Tibial nerve (tissue), 4 donors: ENCODE results near the gene OR2S2. TPM values are rescaled to one million over a fixed set of nuclear protein-coding genes. Genes with fewer than 3 reads are reported as not detected.

ENCODE experiments used
- DNase-seq, 2 donors: peaks; one replicate each; pipeline ENCODE4 v3.0.0-alpha.2; 2019; ENCODE audit warnings: low spot score in 2 of 2
- H3K27ac ChIP-seq, 4 donors: fragments of 200-600 bp; sonication (generic) in 3 of 4; one replicate each; pipeline ENCODE4 v1.5.1; 2017 to 2019; ENCODE audit warnings: mild to moderate bottlenecking in 1 of 4
- H3K27me3 ChIP-seq, 2 donors: fragments of 200-600 bp; sonication (generic) in 1 of 2; one replicate each; pipeline versions ENCODE4 v1.5.1 to v1.6.0; 2017 to 2019
- H3K36me3 ChIP-seq, 3 donors: fragments of 200-600 bp; sonication (generic); one replicate each; pipeline ENCODE4 v1.5.1; 2018 to 2019
- H3K4me1 ChIP-seq, 4 donors: fragments of 200-600 bp; sonication (generic) in 3 of 4; one replicate each; pipeline ENCODE4 v1.5.1; 2017 to 2019
- H3K4me3 ChIP-seq, 4 donors: fragments of 200-600 bp; sonication (generic) in 3 of 4; one replicate each; pipeline ENCODE4 v1.5.1; 2017 to 2019; ENCODE audit warnings: mild to moderate bottlenecking in 1 of 4, moderate library complexity in 1 of 4
- H3K9me3 ChIP-seq, 4 donors: fragments of 200-600 bp; sonication (generic) in 3 of 4; one replicate each; pipeline ENCODE4 v1.5.1; 2017 to 2019
- EP300 ChIP-seq, 2 donors: sonication (generic); formaldehyde crosslinking; IDR thresholded peaks; one replicate each; pipeline ENCODE4 v1.6.1; 2017; ENCODE audit warnings: antibody characterized with exemption in 2 of 2, mild to moderate bottlenecking in 1 of 2
- POLR2A ChIP-seq, 2 donors: fragments of 450-650 bp; IDR thresholded peaks; one replicate each; pipeline ENCODE4 v1.6.1; 2017; ENCODE audit warnings: antibody characterized with exemption in 2 of 2, mild to moderate bottlenecking in 2 of 2, moderate library complexity in 2 of 2
- WGBS, 2 donors: methylation state at CpG; one replicate each; pipeline ENCODE4 v1.1.5; 2018; 5-methylcytosine and 5-hydroxymethylcytosine counted together
- total RNA-seq, 4 donors: library from RNA; depleted of rRNA; stranded (reverse); fragments of >200 nt; gene quantifications; one replicate each; pipeline ENCODE4 v1.1.0, GENCODE V29; 2016
- TF ChIP-seq, protein P1 (sequence below), 5 experiments: fragments of 200-600 bp in 3 of 5; fragments of 450-650 bp in 2 of 5; sonication (generic) in 3 of 5; IDR thresholded peaks; one replicate each; pipeline ENCODE4 v1.5.1; 2016 to 2019; ENCODE audit warnings: antibody characterized with exemption in 5 of 5, mild to moderate bottlenecking in 3 of 5, moderate library complexity in 2 of 5

Gene OR2S2
- total RNA-seq, 4 donors from 2014 or later: not detected

DNA sequence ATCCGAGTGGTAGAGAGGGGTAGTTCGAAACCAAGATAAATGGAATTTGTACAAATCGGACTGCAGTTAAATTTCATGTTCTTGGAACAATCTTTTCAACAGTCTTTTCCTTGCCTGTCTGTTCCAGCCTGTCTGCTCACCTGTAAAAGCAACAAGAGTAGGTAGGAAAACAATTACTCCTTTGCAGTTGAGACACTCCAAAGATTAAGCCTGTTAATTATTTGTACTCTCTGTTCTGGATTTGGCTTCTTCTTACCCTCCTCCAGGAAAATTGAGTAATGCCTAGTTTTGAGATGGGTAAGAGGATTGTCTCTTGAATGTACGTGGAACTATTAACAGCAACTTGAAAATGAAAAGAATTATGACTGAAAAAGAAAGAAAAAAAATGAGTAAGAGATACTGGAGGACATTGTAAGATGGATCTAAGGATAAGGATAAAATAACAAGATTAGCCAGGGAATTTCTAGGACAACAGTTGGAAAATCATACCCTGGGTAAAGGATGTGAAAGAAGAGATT is 24.3 kb downstream of the OR2S2 start:
- peaks cover 0 to 32% (median 6%) of the 10 kb centered on the region in 4 donors for H3K4me1 ChIP-seq
- 85 to 89% methylated on average over 4 of the region's 4 CpGs for WGBS, 2 donors
- no peak overlapping the region for H3K27ac ChIP-seq
- no peak for DNase-seq
- H3K27me3 ChIP-seq: no peaks in the 10 kb centered on the region
- no peaks in the 10 kb centered on the region for H3K36me3 ChIP-seq
- TF ChIP-seq, protein P1, sequence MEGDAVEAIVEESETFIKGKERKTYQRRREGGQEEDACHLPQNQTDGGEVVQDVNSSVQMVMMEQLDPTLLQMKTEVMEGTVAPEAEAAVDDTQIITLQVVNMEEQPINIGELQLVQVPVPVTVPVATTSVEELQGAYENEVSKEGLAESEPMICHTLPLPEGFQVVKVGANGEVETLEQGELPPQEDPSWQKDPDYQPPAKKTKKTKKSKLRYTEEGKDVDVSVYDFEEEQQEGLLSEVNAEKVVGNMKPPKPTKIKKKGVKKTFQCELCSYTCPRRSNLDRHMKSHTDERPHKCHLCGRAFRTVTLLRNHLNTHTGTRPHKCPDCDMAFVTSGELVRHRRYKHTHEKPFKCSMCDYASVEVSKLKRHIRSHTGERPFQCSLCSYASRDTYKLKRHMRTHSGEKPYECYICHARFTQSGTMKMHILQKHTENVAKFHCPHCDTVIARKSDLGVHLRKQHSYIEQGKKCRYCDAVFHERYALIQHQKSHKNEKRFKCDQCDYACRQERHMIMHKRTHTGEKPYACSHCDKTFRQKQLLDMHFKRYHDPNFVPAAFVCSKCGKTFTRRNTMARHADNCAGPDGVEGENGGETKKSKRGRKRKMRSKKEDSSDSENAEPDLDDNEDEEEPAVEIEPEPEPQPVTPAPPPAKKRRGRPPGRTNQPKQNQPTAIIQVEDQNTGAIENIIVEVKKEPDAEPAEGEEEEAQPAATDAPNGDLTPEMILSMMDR (IDR thresholded peaks at IDR 0.05): no peak
- TF ChIP-seq POLR2A (IDR thresholded peaks at IDR 0.05) (no peak), EP300 (IDR thresholded peaks at IDR 0.05) (no peak)
- no peaks in the 10 kb centered on the region for H3K9me3 ChIP-seq
- H3K4me3 ChIP-seq: no peak overlapping the region

DNA sequence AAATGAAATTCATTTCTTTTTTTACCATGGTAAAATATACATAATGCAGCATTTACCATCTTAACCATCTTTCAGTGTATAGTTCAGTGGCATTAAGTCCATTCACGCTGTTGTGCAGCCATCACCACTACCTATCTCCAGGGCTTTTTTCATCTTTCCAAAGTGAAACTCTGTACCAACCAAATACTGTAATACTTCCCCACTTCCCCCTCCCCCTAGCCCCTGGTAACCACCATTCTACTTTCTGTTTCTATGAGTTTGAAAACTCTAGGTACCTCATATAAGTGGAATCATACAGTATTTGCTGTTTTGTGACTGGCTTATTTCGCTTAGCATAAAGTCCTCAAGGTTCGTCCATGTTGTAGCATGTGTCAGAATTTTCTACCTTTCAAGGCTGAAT is 25.2 kb downstream of the OR2S2 start:
- H3K36me3 ChIP-seq: no peaks in the 10 kb centered on the region
- TF ChIP-seq EP300 (IDR thresholded peaks at IDR 0.05) (no peak), POLR2A (IDR thresholded peaks at IDR 0.05) (no peak)
- TF ChIP-seq, protein P1 (IDR thresholded peaks at IDR 0.05): no peak
- no peak overlapping the region for H3K27ac ChIP-seq
- H3K9me3 ChIP-seq: no peaks in the 10 kb centered on the region
- WGBS, 2 donors: 94% methylated on average over 3 of the region's 3 CpGs
- H3K4me3 ChIP-seq: no peak overlapping the region
- H3K27me3 ChIP-seq: no peaks in the 10 kb centered on the region
- peaks cover 0 to 25% (median 6%) of the 10 kb centered on the region in 4 donors for H3K4me1 ChIP-seq
- DNase-seq: no peak

DNA sequence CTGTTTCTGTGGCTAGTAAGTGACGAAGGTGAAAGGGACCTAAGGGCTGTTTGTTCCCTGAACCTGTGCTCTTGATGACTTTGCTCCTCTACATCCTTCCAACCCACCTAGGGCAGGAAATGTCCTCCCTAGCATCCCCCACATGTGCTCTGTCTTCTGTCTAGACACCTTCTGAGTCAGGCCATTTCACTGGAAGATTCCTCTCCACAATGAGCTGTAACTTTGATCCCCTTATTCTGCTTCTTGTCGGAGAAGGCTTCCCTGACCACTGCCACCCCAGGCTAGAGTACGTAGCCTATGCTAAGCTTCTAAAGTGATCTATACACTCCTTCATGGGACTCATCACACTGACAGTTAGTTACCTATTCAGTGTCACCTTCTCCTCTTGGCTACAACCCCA is 27.0 kb downstream of the OR2S2 start:
- peaks cover 0 to 19% (median 4%) of the 10 kb centered on the region in 4 donors for H3K4me1 ChIP-seq
- no peaks in the 10 kb centered on the region for H3K36me3 ChIP-seq
- 95% methylated on average over 3 of the region's 3 CpGs for WGBS, 2 donors
- no peaks in the 10 kb centered on the region for H3K9me3 ChIP-seq
- H3K27me3 ChIP-seq: no peaks in the 10 kb centered on the region
- DNase-seq: no peak
- no peak overlapping the region for H3K27ac ChIP-seq
- no peak overlapping the region for H3K4me3 ChIP-seq
- TF ChIP-seq EP300 (IDR thresholded peaks at IDR 0.05) (no peak), POLR2A (IDR thresholded peaks at IDR 0.05) (no peak)
- TF ChIP-seq, protein P1 (IDR thresholded peaks at IDR 0.05): no peak

DNA sequence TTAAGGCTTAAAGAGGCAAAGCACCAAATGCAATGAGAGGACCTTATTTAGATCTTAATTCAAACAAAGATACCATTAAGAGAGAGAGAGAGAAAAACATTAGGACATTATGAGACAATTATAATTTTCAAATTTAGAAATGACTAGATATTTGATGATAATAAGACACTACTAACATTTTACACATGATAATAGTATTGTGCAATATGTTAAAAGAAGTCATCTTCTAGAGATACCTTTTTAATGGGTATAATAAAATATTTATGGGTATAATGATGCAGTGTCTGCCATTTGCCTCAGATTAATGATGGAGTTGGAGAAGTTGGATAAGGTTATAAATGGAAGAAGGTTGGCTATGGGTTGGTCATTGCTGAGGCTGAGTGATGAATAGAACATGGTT is 27.4 kb downstream of the OR2S2 start:
- H3K27me3 ChIP-seq: no peaks in the 10 kb centered on the region
- H3K27ac ChIP-seq: no peak overlapping the region
- TF ChIP-seq, protein P1 (IDR thresholded peaks at IDR 0.05): no peak
- no peak for TF ChIP-seq POLR2A (IDR thresholded peaks at IDR 0.05)
- TF ChIP-seq EP300 (IDR thresholded peaks at IDR 0.05): no peak
- H3K9me3 ChIP-seq: no peaks in the 10 kb centered on the region
- no peak overlapping the region for H3K4me3 ChIP-seq
- H3K4me1 ChIP-seq: peaks cover 0 to 14% (median 2%) of the 10 kb centered on the region in 4 donors
- H3K36me3 ChIP-seq: no peaks in the 10 kb centered on the region
- DNase-seq: no peak

DNA sequence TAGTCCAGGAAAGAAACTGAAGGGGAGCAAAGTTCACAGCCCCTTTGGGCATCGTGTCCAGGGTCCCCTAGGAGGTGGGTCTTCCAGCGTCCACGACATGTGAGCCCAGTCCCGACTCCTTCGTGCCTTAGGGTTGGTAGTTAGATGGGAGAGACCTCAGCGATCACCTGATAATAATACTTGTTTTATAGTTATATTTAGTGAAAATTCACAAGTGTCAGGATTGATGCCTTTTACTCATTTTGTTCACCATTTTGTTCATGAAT is 28.6 kb downstream of the OR2S2 start:
- H3K27me3 ChIP-seq: no peaks in the 10 kb centered on the region
- no peaks in the 10 kb centered on the region for H3K9me3 ChIP-seq
- WGBS, 2 donors: 60 to 81% methylated on average over 6 of the region's 6 CpGs
- no peak for DNase-seq
- no peak overlapping the region for H3K27ac ChIP-seq
- H3K4me1 ChIP-seq: peaks cover 0 to 13% (median 8%) of the 10 kb centered on the region in 4 donors
- no peak overlapping the region for H3K4me3 ChIP-seq
- H3K36me3 ChIP-seq: no peaks in the 10 kb centered on the region
- TF ChIP-seq, protein P1 (IDR thresholded peaks at IDR 0.05): no peak
- peak in 1 of 2 donors; percentile 14 for TF ChIP-seq EP300 (IDR thresholded peaks at IDR 0.05)
- TF ChIP-seq POLR2A (IDR thresholded peaks at IDR 0.05): no peak
